OCI-LY7 (cell line): ENCODE data around the gene FCAR.
"Not testable (repeated sequence)": the region's sequence is repeated elsewhere in the genome, so short reads cannot be mapped to it uniquely, and the experiment has no call there.

Source experiments
- CTCF ChIP-seq: fragments of 200-600 bp; sonication (generic); conservative IDR thresholded peaks from 2 replicates; pipeline ENCODE4 v1.5.1; 2014; ENCODE audit warnings: mild to moderate bottlenecking, antibody characterized with exemption, low read length, moderate library complexity, mixed read lengths
- EZH2phosphoT487 ChIP-seq: fragments of 200-600 bp; sonication (generic); IDR thresholded peaks from 2 replicates; pipeline ENCODE4 v1.6.1; 2018; ENCODE audit warnings: low read depth, borderline replicate concordance, mild to moderate bottlenecking, mixed run types, antibody characterized with exemption, low read length, moderate library complexity, mixed read lengths

GRCh38 chr19:54907899-54908298 lies 33.9 kb downstream of the FCAR start:
- TF ChIP-seq CTCF, EZH2phosphoT487: not testable (repeated sequence)
